CD8-positive, alpha-beta memory T cell (primary cell): ENCODE measurements around the gene TM4SF4. TPM values are rescaled to one million over a fixed set of nuclear protein-coding genes. Genes with fewer than 3 reads are reported as not detected.

ENCODE experiments used
- CTCF ChIA-PET: fragments of 350-600 bp; sonication (Branson Sonifier 250); formaldehyde crosslinking; loops from one replicate; lab custom pipeline; 2021; ENCODE audit warnings: antibody characterized with exemption; lab: Charles Lee
- POLR2A ChIA-PET: fragments of 350-600 bp; sonication (Branson Sonifier 250); formaldehyde crosslinking; loops from one replicate; lab custom pipeline; 2021; ENCODE audit warnings: antibody characterized with exemption; lab: Charles Lee
- DNase-seq, 5 donors: peaks; one replicate each; pipeline versions ENCODE4 v3.0.0 to v3.0.0-alpha.2; 2020 to 2022; ENCODE audit warnings: mixed read lengths in 1 of 5
- H3K27ac ChIP-seq: one replicate; pipeline ENCODE4 v1.7.0; 2013; ENCODE audit warnings: low read depth, mild to moderate bottlenecking, low read length, moderate library complexity
- H3K27me3 ChIP-seq: 2 replicates; pipeline ENCODE4 v1.7.0; 2013; ENCODE audit warnings: low read length, mild to moderate bottlenecking; ENCODE audit not compliant: insufficient read depth, poor library complexity, severe bottlenecking
- H3K36me3 ChIP-seq: 2 replicates; pipeline ENCODE4 v1.7.0; 2013; ENCODE audit warnings: mild to moderate bottlenecking, low read length, moderate library complexity; ENCODE audit not compliant: insufficient read depth
- H3K4me1 ChIP-seq: 2 replicates; pipeline ENCODE4 v1.7.0; 2013; ENCODE audit warnings: mild to moderate bottlenecking, low read length, moderate library complexity; ENCODE audit not compliant: insufficient read depth
- H3K4me3 ChIP-seq: 2 replicates; pipeline ENCODE4 v1.7.0; 2013; ENCODE audit warnings: mild to moderate bottlenecking, low read length
- H3K9me3 ChIP-seq: 2 replicates; pipeline ENCODE4 v1.7.0; 2013; ENCODE audit warnings: mild to moderate bottlenecking, low read length
- H3K27ac Mint-ChIP-seq, 8 donors: one replicate each; pipeline ENCODE4 v1.8.0; 2020 to 2021; ENCODE audit warnings: mixed read lengths in 8 of 8, mild to moderate bottlenecking in 6 of 8, inconsistent platforms in 3 of 8, moderate library complexity in 3 of 8
- H3K27me3 Mint-ChIP-seq, 2 donors: one replicate each; pipeline ENCODE4 v1.8.0; 2020 to 2021; ENCODE audit warnings: mixed read lengths in 2 of 2, mild to moderate bottlenecking in 1 of 2, moderate library complexity in 1 of 2
- H3K36me3 Mint-ChIP-seq, 3 donors: one replicate each; pipeline ENCODE4 v1.8.0; 2020 to 2021; ENCODE audit warnings: mixed read lengths in 3 of 3, inconsistent platforms in 1 of 3, mild to moderate bottlenecking in 1 of 3
- H3K4me1 Mint-ChIP-seq, 3 donors: one replicate each; pipeline ENCODE4 v1.8.0; 2020 to 2021; ENCODE audit warnings: mixed read lengths in 3 of 3, inconsistent platforms in 1 of 3, mild to moderate bottlenecking in 1 of 3
- H3K4me3 Mint-ChIP-seq, 7 donors: one replicate each; pipeline ENCODE4 v1.8.0; 2020 to 2021; ENCODE audit warnings: mixed read lengths in 7 of 7, mild to moderate bottlenecking in 6 of 7, moderate library complexity in 4 of 7, inconsistent platforms in 2 of 7
- H3K9me3 Mint-ChIP-seq, 5 donors: one replicate each; pipeline ENCODE4 v1.8.0; 2020 to 2022; ENCODE audit warnings: mixed read lengths in 5 of 5, mild to moderate bottlenecking in 3 of 5, moderate library complexity in 2 of 5, inconsistent platforms in 1 of 5
- polyA plus RNA-seq: library from polyadenylated mRNA; unstranded; fragments of 300-500 nt; fragmentation: Illumina TruSeq; gene quantifications from one replicate; pipeline ENCODE4 v1.2.3, GENCODE V29; 2021
- total RNA-seq, 2 experiments: library from RNA; stranded (reverse); gene quantifications; one replicate each; pipeline ENCODE4 v1.2.3, GENCODE V29; 2021

The TM4SF4 gene
- total and polyA plus RNA-seq, 3 experiments from 2014 or later = not detected

GRCh38 chr3:149480326-149481017 lies 6.0 kb downstream of the TM4SF4 start:
- Histone ChIP-seq H3K27me3 (no peaks in the 10 kb centered on the region), H3K4me1 (no peaks in the 10 kb centered on the region), H3K4me3 (no peak overlapping the region), H3K9me3 (no peaks in the 10 kb centered on the region), H3K27ac (no peak overlapping the region), H3K36me3 (no peaks in the 10 kb centered on the region)
- ChIA-PET CTCF (no interaction called here), POLR2A (no interaction called here)
- Mint-ChIP-seq H3K4me3 (no peak overlapping the region), H3K4me1 (peaks cover 0 to 3% (median 0%) of the 10 kb centered on the region in 3 donors), H3K27ac (no peak overlapping the region), H3K36me3 (no peaks in the 10 kb centered on the region), H3K9me3 (no peaks in the 10 kb centered on the region), H3K27me3 (peaks cover 11 to 13% of the 10 kb centered on the region in 2 donors)
- peak in 1 of 5 donors; percentile 11 for DNase-seq

- Mint-ChIP-seq H3K4me3 (no peak overlapping the region), H3K27ac (peak overlapping the region in 1 of 8 donors; percentile 46), H3K27me3 (peaks cover 9 to 11% of the 10 kb centered on the region in 2 donors), H3K36me3 (no peaks in the 10 kb centered on the region), H3K4me1 (peaks cover 0 to 3% (median 0%) of the 10 kb centered on the region in 3 donors), H3K9me3 (no peaks in the 10 kb centered on the region)
- POLR2A ChIA-PET = no interaction called here
- H3K27me3 ChIP-seq = no peaks in the 10 kb centered on the region
- no peaks in the 10 kb centered on the region for H3K4me1 ChIP-seq
- no peaks in the 10 kb centered on the region for H3K36me3 ChIP-seq
- CTCF ChIA-PET = no interaction called here
- no peak for DNase-seq
- no peak overlapping the region for H3K27ac ChIP-seq
- no peaks in the 10 kb centered on the region for H3K9me3 ChIP-seq
- H3K4me3 ChIP-seq = no peak overlapping the region
These were observed 6.6 kb downstream of the TM4SF4 start for GRCh38 chr3:149481056-149481455.

- Histone ChIP-seq H3K27me3 (no peaks in the 10 kb centered on the region), H3K4me3 (no peak overlapping the region), H3K4me1 (no peaks in the 10 kb centered on the region), H3K27ac (no peak overlapping the region), H3K9me3 (no peaks in the 10 kb centered on the region), H3K36me3 (no peaks in the 10 kb centered on the region)
- ChIA-PET CTCF (no interaction called here), POLR2A (no interaction called here)
- peaks cover 9% of the 10 kb centered on the region in 2 donors for H3K27me3 Mint-ChIP-seq
- H3K27ac Mint-ChIP-seq = no peak overlapping the region
- no peaks in the 10 kb centered on the region for H3K9me3 Mint-ChIP-seq
- no peak for DNase-seq
- peaks cover 0 to 3% (median 0%) of the 10 kb centered on the region in 3 donors for H3K4me1 Mint-ChIP-seq
- H3K36me3 Mint-ChIP-seq = no peaks in the 10 kb centered on the region
- no peak overlapping the region for H3K4me3 Mint-ChIP-seq
These were observed 7.0 kb downstream of the TM4SF4 start for GRCh38 chr3:149481491-149481890.

- H3K27ac Mint-ChIP-seq = no peak overlapping the region
- no peaks in the 10 kb centered on the region for H3K27me3 ChIP-seq
- H3K9me3 ChIP-seq = no peaks in the 10 kb centered on the region
- H3K27me3 Mint-ChIP-seq = peaks cover 1 to 13% of the 10 kb centered on the region in 2 donors
- CTCF ChIA-PET = interaction anchor here (2.0 kb wide), 1 partner anchor 11 kb away, joined by 5 read pairs; no protein-coding TSS in a partner anchor
- H3K4me3 ChIP-seq = no peak overlapping the region
- H3K9me3 Mint-ChIP-seq = peaks cover 0 to 2% (median 0%) of the 10 kb centered on the region in 5 donors
- H3K4me1 ChIP-seq = no peaks in the 10 kb centered on the region
- DNase-seq = no peak
- H3K4me3 Mint-ChIP-seq = no peak overlapping the region
- H3K27ac ChIP-seq = no peak overlapping the region
- POLR2A ChIA-PET = no interaction called here
- no peaks in the 10 kb centered on the region for H3K4me1 Mint-ChIP-seq
- H3K36me3 ChIP-seq = no peaks in the 10 kb centered on the region
- no peaks in the 10 kb centered on the region for H3K36me3 Mint-ChIP-seq
These were observed 12.2 kb downstream of the TM4SF4 start for GRCh38 chr3:149486726-149487125.

- Histone ChIP-seq H3K27ac (no peak overlapping the region), H3K36me3 (no peaks in the 10 kb centered on the region), H3K4me3 (no peak overlapping the region), H3K9me3 (no peaks in the 10 kb centered on the region), H3K27me3 (no peaks in the 10 kb centered on the region), H3K4me1 (no peaks in the 10 kb centered on the region)
- no peak for DNase-seq
- H3K4me1 Mint-ChIP-seq = no peaks in the 10 kb centered on the region
- no peak overlapping the region for H3K27ac Mint-ChIP-seq
- H3K36me3 Mint-ChIP-seq = no peaks in the 10 kb centered on the region
- CTCF ChIA-PET = no interaction called here
- POLR2A ChIA-PET = no interaction called here
- H3K9me3 Mint-ChIP-seq = peaks cover 0 to 2% (median 0%) of the 10 kb centered on the region in 5 donors
- H3K4me3 Mint-ChIP-seq = no peak overlapping the region
- peaks cover 9 to 17% of the 10 kb centered on the region in 2 donors for H3K27me3 Mint-ChIP-seq
These were observed 13.2 kb downstream of the TM4SF4 start for GRCh38 chr3:149487598-149488197.

- Histone ChIP-seq H3K36me3 (no peaks in the 10 kb centered on the region), H3K27me3 (peaks cover 3% of the 10 kb centered on the region), H3K4me1 (no peaks in the 10 kb centered on the region), H3K4me3 (no peak overlapping the region), H3K9me3 (no peaks in the 10 kb centered on the region), H3K27ac (no peak overlapping the region)
- DNase-seq = no peak
- peaks cover 13 to 18% of the 10 kb centered on the region in 2 donors for H3K27me3 Mint-ChIP-seq
- H3K36me3 Mint-ChIP-seq = no peaks in the 10 kb centered on the region
- H3K9me3 Mint-ChIP-seq = peaks cover 0 to 2% (median 0%) of the 10 kb centered on the region in 5 donors
- ChIA-PET POLR2A (no interaction called here), CTCF (no interaction called here)
- no peak overlapping the region for H3K27ac Mint-ChIP-seq
- H3K4me3 Mint-ChIP-seq = no peak overlapping the region
- H3K4me1 Mint-ChIP-seq = peaks cover 0 to 4% (median 0%) of the 10 kb centered on the region in 3 donors
These were observed 14.7 kb downstream of the TM4SF4 start for GRCh38 chr3:149489060-149489690.

GRCh38 chr3:149490260-149490971 lies 15.9 kb downstream of the TM4SF4 start:
- H3K36me3 ChIP-seq = no peaks in the 10 kb centered on the region
- CTCF ChIA-PET = no interaction called here

More at GRCh38 chr3:149490260-149490971, 15.9 kb downstream of the TM4SF4 start:
- no peak overlapping the region for H3K27ac ChIP-seq
- H3K36me3 Mint-ChIP-seq = no peaks in the 10 kb centered on the region
- peaks cover 3% of the 10 kb centered on the region for H3K27me3 ChIP-seq
- POLR2A ChIA-PET = no interaction called here
- H3K4me3 Mint-ChIP-seq = no peak overlapping the region
- peaks cover 0 to 2% (median 0%) of the 10 kb centered on the region in 5 donors for H3K9me3 Mint-ChIP-seq
- no peak overlapping the region for H3K4me3 ChIP-seq
- peaks cover 0 to 4% (median 0%) of the 10 kb centered on the region in 3 donors for H3K4me1 Mint-ChIP-seq
- DNase-seq = no peak
- no peak overlapping the region for H3K27ac Mint-ChIP-seq
- H3K9me3 ChIP-seq = no peaks in the 10 kb centered on the region
- no peaks in the 10 kb centered on the region for H3K4me1 ChIP-seq
- peaks cover 14 to 24% of the 10 kb centered on the region in 2 donors for H3K27me3 Mint-ChIP-seq
